ENCODE data around the gene NT5DC3. TPM values are rescaled to one million over a fixed set of nuclear protein-coding genes. Genes with fewer than 3 reads are reported as not detected.

The NT5DC3 gene
- total RNA-seq, 1 donor = 22.9 TPM

DNA sequence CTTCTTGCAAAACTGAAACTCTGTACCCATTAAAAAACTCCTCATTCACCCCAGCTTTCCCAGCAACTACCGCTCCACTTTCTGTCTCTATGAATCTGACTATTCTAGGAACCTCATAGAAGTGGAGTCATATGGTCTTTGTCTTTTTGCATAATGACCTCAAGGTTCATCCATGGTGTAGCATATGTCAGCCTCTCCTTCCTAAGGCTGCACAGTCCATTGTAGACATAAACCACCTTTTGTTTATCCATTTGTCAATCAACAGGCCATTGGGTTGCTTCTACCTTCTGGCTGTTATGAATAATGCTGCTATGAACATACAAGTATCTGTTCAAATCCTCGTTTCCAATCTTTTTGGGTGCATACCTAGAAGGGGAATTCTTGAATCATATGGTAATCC lies 21.1 kb downstream of the NT5DC3 start:
- TF ChIP-seq, protein P1, sequence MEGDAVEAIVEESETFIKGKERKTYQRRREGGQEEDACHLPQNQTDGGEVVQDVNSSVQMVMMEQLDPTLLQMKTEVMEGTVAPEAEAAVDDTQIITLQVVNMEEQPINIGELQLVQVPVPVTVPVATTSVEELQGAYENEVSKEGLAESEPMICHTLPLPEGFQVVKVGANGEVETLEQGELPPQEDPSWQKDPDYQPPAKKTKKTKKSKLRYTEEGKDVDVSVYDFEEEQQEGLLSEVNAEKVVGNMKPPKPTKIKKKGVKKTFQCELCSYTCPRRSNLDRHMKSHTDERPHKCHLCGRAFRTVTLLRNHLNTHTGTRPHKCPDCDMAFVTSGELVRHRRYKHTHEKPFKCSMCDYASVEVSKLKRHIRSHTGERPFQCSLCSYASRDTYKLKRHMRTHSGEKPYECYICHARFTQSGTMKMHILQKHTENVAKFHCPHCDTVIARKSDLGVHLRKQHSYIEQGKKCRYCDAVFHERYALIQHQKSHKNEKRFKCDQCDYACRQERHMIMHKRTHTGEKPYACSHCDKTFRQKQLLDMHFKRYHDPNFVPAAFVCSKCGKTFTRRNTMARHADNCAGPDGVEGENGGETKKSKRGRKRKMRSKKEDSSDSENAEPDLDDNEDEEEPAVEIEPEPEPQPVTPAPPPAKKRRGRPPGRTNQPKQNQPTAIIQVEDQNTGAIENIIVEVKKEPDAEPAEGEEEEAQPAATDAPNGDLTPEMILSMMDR (IDR thresholded peaks at IDR 0.05; ENCODE audit: insufficient read depth, low read depth, low read length) = no peak

DNA sequence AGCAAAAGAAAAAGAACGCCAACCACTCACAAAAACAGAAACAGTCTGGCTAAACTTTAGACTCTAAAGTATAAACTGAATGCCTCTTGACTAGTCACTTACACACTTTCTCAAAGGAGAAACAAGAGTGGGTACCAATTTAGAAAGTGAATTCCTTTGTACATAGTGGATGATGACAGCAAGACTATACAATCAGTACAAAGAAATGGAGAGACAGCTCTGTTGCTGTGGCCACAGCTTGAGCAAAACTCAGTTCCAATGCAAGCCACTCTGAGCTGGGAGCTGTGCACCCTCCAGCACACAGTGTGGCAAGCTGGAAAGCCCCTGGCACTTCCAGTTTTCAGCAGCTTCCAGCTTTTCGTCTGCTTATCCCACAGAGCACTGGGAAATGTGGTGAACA lies 21.7 kb downstream of the NT5DC3 start:
- no peak overlapping the region for H3K4me3 ChIP-seq (ENCODE audit: low read depth, low read length)
- no peak for DNase-seq (ENCODE audit: low read depth)
- TF ChIP-seq, protein P1 (IDR thresholded peaks at IDR 0.05; ENCODE audit: insufficient read depth, low read depth, low read length) = no peak

More for the DNA sequence above, 21.1 kb downstream of the NT5DC3 start:
- H3K4me3 ChIP-seq (ENCODE audit: low read depth, low read length) = no peak overlapping the region
- DNase-seq (ENCODE audit: low read depth) = no peak

DNA sequence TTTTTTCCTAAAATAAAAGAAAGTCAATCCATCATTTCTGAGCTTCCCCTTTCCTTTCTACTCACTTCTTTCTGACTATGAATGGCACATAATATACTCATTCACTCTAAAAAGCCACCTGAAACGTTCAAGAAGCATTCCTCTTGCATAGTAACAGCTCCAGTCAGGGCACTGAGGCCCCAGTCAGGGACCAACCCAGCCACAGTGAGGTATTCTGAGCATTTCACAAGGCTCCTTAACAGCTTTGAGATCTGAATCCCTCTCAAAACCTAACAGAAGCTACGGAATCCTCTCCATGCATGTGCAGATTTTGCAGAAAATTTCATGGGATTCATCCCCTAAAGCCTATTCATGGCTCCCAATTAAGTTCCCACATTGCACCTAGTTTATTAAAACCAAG lies 23.2 kb downstream of the NT5DC3 start:
- no peak overlapping the region for H3K4me3 ChIP-seq (ENCODE audit: low read depth, low read length)
- DNase-seq (ENCODE audit: low read depth) = no peak
- TF ChIP-seq, protein P1 (IDR thresholded peaks at IDR 0.05; ENCODE audit: insufficient read depth, low read depth, low read length) = no peak

DNA sequence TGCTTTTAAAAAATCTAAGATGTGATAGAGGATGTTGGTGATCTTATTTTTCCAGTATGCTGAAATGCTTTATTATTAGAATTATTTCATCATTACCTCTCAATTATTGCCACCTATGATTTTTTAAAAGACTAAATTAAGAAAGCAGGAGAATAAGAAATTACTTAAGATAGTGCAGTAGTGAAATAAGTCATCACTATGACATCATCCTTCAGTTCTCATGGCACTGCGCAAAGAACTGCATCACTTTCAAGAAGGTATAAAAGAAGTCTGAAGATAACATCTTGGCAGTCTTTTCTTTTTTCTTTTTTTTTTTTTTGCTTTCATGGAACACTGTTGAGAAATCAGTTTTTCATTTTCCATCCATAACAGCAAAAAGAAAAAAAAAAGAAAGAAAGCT lies 24.4 kb downstream of the NT5DC3 start:
- TF ChIP-seq, protein P1 (IDR thresholded peaks at IDR 0.05; ENCODE audit: insufficient read depth, low read depth, low read length) = no peak
- no peak for DNase-seq (ENCODE audit: low read depth)
- no peak overlapping the region for H3K4me3 ChIP-seq (ENCODE audit: low read depth, low read length)

DNA sequence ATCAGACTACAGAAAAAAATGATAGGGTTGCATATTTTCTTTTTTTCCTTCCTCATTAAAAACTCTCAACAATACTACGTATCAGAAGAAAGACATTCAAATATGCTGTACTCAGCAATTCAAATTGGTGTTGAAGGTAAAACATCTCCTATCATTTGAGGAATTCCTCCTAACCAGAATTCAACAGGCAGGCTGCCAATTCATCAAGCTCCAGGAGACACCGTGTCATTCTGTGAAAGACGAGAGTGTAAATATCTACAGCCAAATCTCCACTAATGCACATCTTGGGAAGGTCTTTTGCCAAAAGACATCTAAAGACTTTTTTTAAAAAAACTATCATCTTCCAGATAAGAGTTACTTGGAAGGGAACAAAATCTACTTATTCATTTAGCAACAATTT lies 26.6 kb downstream of the NT5DC3 start:
- TF ChIP-seq, protein P1 (IDR thresholded peaks at IDR 0.05; ENCODE audit: insufficient read depth, low read depth, low read length) = no peak
- no peak for DNase-seq (ENCODE audit: low read depth)
- H3K4me3 ChIP-seq (ENCODE audit: low read depth, low read length) = no peak overlapping the region

DNA sequence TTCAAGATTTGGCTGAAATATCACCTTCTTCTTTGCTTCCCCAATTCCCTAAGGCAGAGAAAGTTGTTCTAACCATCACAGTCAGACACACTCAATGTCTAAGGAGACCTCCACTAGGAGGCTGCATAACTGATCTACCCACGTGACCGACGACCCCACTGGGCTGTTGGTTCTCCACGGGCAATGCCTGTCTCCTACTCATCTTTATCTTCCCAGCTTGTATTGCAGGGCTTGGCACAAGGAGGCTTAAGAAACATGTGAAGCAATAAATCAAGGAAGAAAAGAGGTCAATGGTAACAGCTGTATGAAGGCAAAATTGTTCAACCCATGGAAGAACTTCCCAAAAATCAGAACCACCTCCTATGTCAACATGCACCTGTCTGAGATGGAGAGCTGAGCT lies 27.1 kb downstream of the NT5DC3 start:
- DNase-seq (ENCODE audit: low read depth) = no peak
- TF ChIP-seq, protein P1 (IDR thresholded peaks at IDR 0.05; ENCODE audit: insufficient read depth, low read depth, low read length) = no peak
- H3K4me3 ChIP-seq (ENCODE audit: low read depth, low read length) = no peak overlapping the region

DNA sequence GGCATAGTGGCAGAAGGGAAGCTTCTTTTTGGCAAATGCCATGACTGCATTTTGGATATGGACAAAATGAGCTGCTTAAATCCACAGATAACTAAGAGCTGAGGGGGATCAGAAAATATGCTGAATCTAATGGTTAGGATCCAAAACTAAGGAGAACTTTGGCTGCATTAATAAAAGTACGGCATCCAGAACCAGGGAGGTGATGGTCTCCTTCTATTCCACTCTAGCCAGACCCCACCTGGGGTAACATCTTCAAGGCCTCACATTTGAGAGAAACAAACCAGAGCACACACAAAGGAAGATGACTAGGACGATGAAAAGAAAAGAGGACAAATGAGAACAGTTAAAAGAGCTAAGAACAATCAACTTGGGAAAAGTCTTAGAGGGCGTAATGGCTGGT lies 27.6 kb downstream of the NT5DC3 start:
- DNase-seq (ENCODE audit: low read depth) = no peak
- TF ChIP-seq, protein P1 (IDR thresholded peaks at IDR 0.05; ENCODE audit: insufficient read depth, low read depth, low read length) = no peak
- no peak overlapping the region for H3K4me3 ChIP-seq (ENCODE audit: low read depth, low read length)

Data from fibroblast of villous mesenchyme (primary cell).